Neural cell (in vitro differentiated cells): ENCODE results near the gene RABGGTA. TPM values are rescaled to one million over a fixed set of nuclear protein-coding genes. Genes with fewer than 3 reads are reported as not detected.

ENCODE experiments used
- H2AFZ ChIP-seq: fragments of 200-600, 300-800 bp; sonication (generic), shearing (Covaris generic); 2 replicates; pipeline ENCODE4 v1.6.0; 2014; ENCODE audit warnings: low read depth, mild to moderate bottlenecking, antibody characterized with exemption, low read length, moderate library complexity
- H3F3A ChIP-seq: fragments of 200-600 bp; shearing (Covaris generic); 2 replicates; pipeline ENCODE4 v1.6.1; 2016; ENCODE audit warnings: mild to moderate bottlenecking, moderate library complexity, mixed read lengths, antibody characterized with exemption, low read length; ENCODE audit not compliant: insufficient read depth, poor library complexity, severe bottlenecking
- H3K27ac ChIP-seq: fragments of 200-600, 300-800 bp; sonication (generic), shearing (Covaris generic); 2 replicates; pipeline ENCODE4 v1.5.1; 2014; ENCODE audit warnings: mild to moderate bottlenecking, low read length, moderate library complexity
- H3K27me3 ChIP-seq: fragments of 300-800, 200-600 bp; sonication (generic), shearing (Covaris generic); 2 replicates; pipeline ENCODE4 v1.6.0; 2014; ENCODE audit warnings: mild to moderate bottlenecking, low read depth, low read length, moderate library complexity; ENCODE audit not compliant: insufficient read depth
- H3K36me3 ChIP-seq: fragments of 300-800, 200-600 bp; sonication (generic), shearing (Covaris generic); 2 replicates; pipeline ENCODE4 v1.5.1; 2014; ENCODE audit warnings: mild to moderate bottlenecking, antibody characterized with exemption, low read length, moderate library complexity; ENCODE audit not compliant: insufficient read depth
- H3K4me2 ChIP-seq: fragments of 300-800, 200-600 bp; sonication (generic), shearing (Covaris generic); 2 replicates; pipeline ENCODE4 v1.6.0; 2014; ENCODE audit warnings: mild to moderate bottlenecking, low read length
- H3K4me3 ChIP-seq: fragments of 300-800, 200-600 bp; sonication (generic), shearing (Covaris generic); 2 replicates; pipeline ENCODE4 v1.5.1; 2014; ENCODE audit warnings: mild to moderate bottlenecking, low read length, moderate library complexity
- H3K79me2 ChIP-seq: fragments of 200-600 bp; shearing (Covaris generic); replicated peaks from 2 replicates; pipeline ENCODE4 v1.6.0; 2014; ENCODE audit warnings: mild to moderate bottlenecking, low read length, moderate library complexity; ENCODE audit not compliant: insufficient read depth
- H3K9ac ChIP-seq: fragments of 300-800, 200-600 bp; sonication (generic), shearing (Covaris generic); 2 replicates; pipeline ENCODE4 v1.6.1; 2016; ENCODE audit warnings: mild to moderate bottlenecking, low read length, mixed read lengths
- H3K9me2 ChIP-seq: fragments of 200-600 bp; shearing (Covaris generic); 2 replicates; pipeline ENCODE4 v1.6.1; 2016; ENCODE audit warnings: mild to moderate bottlenecking, low read length, mixed read lengths; ENCODE audit not compliant: insufficient read depth
- H3K9me3 ChIP-seq: fragments of 200-600, 300-800 bp; sonication (generic), shearing (Covaris generic); 2 replicates; pipeline ENCODE4 v1.6.1; 2016; ENCODE audit warnings: mild to moderate bottlenecking, mixed run types, low read length, moderate library complexity, mixed read lengths
- H4K20me1 ChIP-seq: fragments of 200-600 bp; shearing (Covaris generic); 2 replicates; pipeline ENCODE4 v1.6.1; 2016; ENCODE audit warnings: mild to moderate bottlenecking, mixed run types; ENCODE audit not compliant: insufficient read depth
- EP300 ChIP-seq: fragments of 450-650 bp; conservative IDR thresholded peaks from 2 replicates; pipeline ENCODE4 v1.6.1; 2014; ENCODE audit warnings: antibody characterized with exemption, mild to moderate bottlenecking, moderate library complexity; ENCODE audit not compliant: poor library complexity, severe bottlenecking
- EZH2 ChIP-seq: fragments of 200-600, 300-800 bp; shearing (Covaris generic), sonication (generic); IDR thresholded peaks from 2 replicates; pipeline ENCODE4 v1.6.1; 2014; ENCODE audit warnings: antibody characterized with exemption, low read length, borderline replicate concordance, mild to moderate bottlenecking; ENCODE audit not compliant: insufficient read depth, poor library complexity, severe bottlenecking
- MXI1 ChIP-seq: fragments of 450-650 bp; conservative IDR thresholded peaks from 2 replicates; pipeline ENCODE4 v1.6.1; 2014; ENCODE audit warnings: antibody characterized with exemption, mild to moderate bottlenecking; ENCODE audit not compliant: poor library complexity, severe bottlenecking
- POLR2AphosphoS5 ChIP-seq: IDR thresholded peaks from 2 replicates; pipeline ENCODE4 v1.6.1; 2012
- RAD21 ChIP-seq: fragments of 450-650 bp; conservative IDR thresholded peaks from 2 replicates; pipeline ENCODE4 v1.6.1; 2014; ENCODE audit warnings: antibody characterized with exemption, mild to moderate bottlenecking, moderate library complexity
- SMC3 ChIP-seq: fragments of 450-650 bp; conservative IDR thresholded peaks from 2 replicates; pipeline ENCODE4 v1.6.1; 2014; ENCODE audit warnings: antibody characterized with exemption, mild to moderate bottlenecking, moderate library complexity; ENCODE audit not compliant: poor library complexity
- TAF1 ChIP-seq: IDR thresholded peaks from 2 replicates; pipeline ENCODE4 v1.6.1; 2012; ENCODE audit warnings: low read depth
- polyA plus RNA-seq: library from polyadenylated mRNA; depleted of rRNA; stranded (reverse); fragments of >200 nt; gene quantifications from 2 replicates; pipeline ENCODE4 v1.2.3, GENCODE V29; 2014
- TF ChIP-seq, protein P1 (sequence below): IDR thresholded peaks from 2 replicates; pipeline ENCODE4 v1.6.1; 2012; ENCODE audit warnings: borderline replicate concordance

The RABGGTA gene
- polyA plus RNA-seq, 1 donor from 2014 or later = 33.2 TPM

DNA sequence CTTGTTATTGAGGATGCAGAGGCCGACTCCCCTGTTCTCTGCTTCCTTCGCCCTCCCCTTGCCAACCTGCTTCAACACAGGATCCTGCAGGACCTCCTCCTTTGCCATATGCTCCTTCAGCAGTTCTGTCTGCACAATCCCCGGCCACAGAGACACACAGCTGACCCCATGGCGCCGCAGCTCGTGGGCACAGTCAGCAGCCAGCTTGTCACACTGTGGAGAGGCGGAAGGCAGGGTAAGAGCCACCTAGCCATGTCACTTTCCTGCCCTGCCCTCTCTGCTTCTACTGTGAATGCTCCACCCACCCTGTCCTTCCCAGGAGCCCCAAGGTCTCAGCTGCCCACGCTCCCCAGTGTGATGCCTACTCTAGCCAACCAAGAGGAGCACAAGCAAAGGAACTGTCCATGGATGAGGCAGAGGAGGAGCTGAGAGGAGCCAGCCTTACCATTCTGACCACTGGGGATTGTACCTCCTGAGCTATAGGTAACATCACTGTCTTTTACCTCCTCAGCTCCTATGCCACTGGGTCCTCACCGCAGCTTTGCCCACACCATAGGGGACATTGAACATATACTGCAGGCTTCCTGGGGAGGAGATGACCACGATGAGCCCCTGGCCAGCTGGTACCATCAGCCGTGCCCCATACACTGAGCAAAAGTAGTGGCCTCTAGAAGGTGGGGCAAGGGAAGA, 20.9 kb upstream of the RABGGTA start:
- Histone ChIP-seq H3K27ac (no peak overlapping the region), H3K9ac (no peak overlapping the region), H4K20me1 (no peaks in the 10 kb centered on the region), H3K36me3 (no peaks in the 10 kb centered on the region), H3K9me2 (no peaks in the 10 kb centered on the region), H3K9me3 (no peaks in the 10 kb centered on the region), H3K79me2 (no peaks in the 10 kb centered on the region), H3F3A (no peaks in the 10 kb centered on the region), H3K4me2 (no peak overlapping the region), H3K4me3 (no peak overlapping the region), H2AFZ (no peak overlapping the region), H3K27me3 (no peaks in the 10 kb centered on the region)
- TF ChIP-seq TAF1 = no peak
- TF ChIP-seq POLR2AphosphoS5 = no peak
- no peak for TF ChIP-seq RAD21
- TF ChIP-seq, protein P1, sequence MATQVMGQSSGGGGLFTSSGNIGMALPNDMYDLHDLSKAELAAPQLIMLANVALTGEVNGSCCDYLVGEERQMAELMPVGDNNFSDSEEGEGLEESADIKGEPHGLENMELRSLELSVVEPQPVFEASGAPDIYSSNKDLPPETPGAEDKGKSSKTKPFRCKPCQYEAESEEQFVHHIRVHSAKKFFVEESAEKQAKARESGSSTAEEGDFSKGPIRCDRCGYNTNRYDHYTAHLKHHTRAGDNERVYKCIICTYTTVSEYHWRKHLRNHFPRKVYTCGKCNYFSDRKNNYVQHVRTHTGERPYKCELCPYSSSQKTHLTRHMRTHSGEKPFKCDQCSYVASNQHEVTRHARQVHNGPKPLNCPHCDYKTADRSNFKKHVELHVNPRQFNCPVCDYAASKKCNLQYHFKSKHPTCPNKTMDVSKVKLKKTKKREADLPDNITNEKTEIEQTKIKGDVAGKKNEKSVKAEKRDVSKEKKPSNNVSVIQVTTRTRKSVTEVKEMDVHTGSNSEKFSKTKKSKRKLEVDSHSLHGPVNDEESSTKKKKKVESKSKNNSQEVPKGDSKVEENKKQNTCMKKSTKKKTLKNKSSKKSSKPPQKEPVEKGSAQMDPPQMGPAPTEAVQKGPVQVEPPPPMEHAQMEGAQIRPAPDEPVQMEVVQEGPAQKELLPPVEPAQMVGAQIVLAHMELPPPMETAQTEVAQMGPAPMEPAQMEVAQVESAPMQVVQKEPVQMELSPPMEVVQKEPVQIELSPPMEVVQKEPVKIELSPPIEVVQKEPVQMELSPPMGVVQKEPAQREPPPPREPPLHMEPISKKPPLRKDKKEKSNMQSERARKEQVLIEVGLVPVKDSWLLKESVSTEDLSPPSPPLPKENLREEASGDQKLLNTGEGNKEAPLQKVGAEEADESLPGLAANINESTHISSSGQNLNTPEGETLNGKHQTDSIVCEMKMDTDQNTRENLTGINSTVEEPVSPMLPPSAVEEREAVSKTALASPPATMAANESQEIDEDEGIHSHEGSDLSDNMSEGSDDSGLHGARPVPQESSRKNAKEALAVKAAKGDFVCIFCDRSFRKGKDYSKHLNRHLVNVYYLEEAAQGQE = no peak

DNA sequence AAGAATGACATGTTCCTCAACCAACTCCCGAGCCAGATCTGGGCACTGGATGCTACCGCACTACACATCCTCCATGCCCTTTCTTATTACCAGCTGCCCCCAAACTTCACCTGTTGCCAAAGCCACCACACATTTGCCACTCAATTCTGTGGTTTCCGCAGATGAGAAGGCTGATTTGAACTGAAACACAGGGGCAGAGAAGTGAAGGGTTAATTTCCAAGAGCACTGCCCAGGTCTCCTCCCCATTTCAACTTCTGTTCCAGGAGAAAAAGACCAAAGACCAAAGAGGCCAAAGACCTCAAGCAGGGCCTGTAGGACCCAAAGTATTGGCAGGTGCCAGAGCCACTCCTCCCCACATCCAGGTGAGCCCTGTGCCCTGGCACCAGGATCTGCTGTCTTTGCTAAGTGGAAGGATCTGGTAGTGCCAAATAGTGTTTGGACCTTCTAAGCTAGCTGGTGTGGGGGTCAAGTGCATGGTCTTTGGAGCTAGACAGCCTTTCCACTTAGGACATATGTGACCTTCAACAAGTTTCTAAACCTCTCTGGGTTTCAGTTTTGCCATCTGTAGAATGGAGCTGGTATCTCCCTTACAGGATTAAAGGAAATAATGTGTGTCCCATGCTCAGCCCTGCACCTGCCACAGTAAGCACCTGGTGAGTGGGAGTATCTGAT, 20.2 kb upstream of the RABGGTA start:
- no peak overlapping the region for H2AFZ ChIP-seq
- no peak for TF ChIP-seq SMC3
- TF ChIP-seq TAF1 = no peak
- TF ChIP-seq MXI1 = no peak
- no peak for TF ChIP-seq EZH2
- no peak for TF ChIP-seq EP300
- no peak for TF ChIP-seq POLR2AphosphoS5
- TF ChIP-seq, protein P1 = no peak

More for the DNA sequence above, 20.2 kb upstream of the RABGGTA start:
- no peak overlapping the region for H3K27ac ChIP-seq
- no peaks in the 10 kb centered on the region for H3F3A ChIP-seq
- no peak overlapping the region for H3K4me3 ChIP-seq
- H3K27me3 ChIP-seq = no peaks in the 10 kb centered on the region
- no peaks in the 10 kb centered on the region for H3K36me3 ChIP-seq
- H3K9me2 ChIP-seq = no peaks in the 10 kb centered on the region
- no peaks in the 10 kb centered on the region for H3K9me3 ChIP-seq
- H3K79me2 ChIP-seq = no peaks in the 10 kb centered on the region
- H3K4me2 ChIP-seq = no peak overlapping the region
- no peaks in the 10 kb centered on the region for H4K20me1 ChIP-seq
- H3K9ac ChIP-seq = no peak overlapping the region
